Measurements from ENCODE around the gene IPO9. TPM values are rescaled to one million over a fixed set of nuclear protein-coding genes. Genes with fewer than 3 reads are reported as not detected.

The IPO9 gene
- 19.0 and 28.4 TPM in 2 replicates for total RNA-seq
- polyA plus RNA-seq: 29.2 and 44.5 TPM in 2 replicates
- 31.8 and 46.4 TPM in 2 replicates for polyA plus RNA-seq (2012)
- 54.0 and 56.7 TPM in 2 replicates for polyA minus RNA-seq (ENCODE audit: low replicate concordance)

GRCh38 chr1:201828820-201829774 lies at the start of gene IPO9:
TSS of gene IPO9 (plus strand) at chr1:201829157. CDS start at chr1:201829210, 53 bp downstream.
- H3K4me2 ChIP-seq (ENCODE audit: extremely low read depth, insufficient read depth, low read length): peak within 1 kb of the TSS; percentile 89

GRCh38 chr1:201779351-201779880 lies 49.5 kb upstream of the IPO9 start:
- Histone ChIP-seq H2AFZ (ENCODE audit: low read length) (no peak overlapping the region), H4K20me1 (ENCODE audit: control insufficient read depth, extremely low read depth, insufficient read depth, low read length) (no peaks in the 10 kb centered on the region), H3K36me3 (ENCODE audit: control insufficient read depth, insufficient read depth, low read length) (peaks cover 24% of the 10 kb centered on the region), H3K4me2 (ENCODE audit: extremely low read depth, insufficient read depth, low read length) (no peak overlapping the region), H3K4me1 (ENCODE audit: control insufficient read depth, extremely low read depth, insufficient read depth, low read length) (peaks cover 4% of the 10 kb centered on the region), H3K9ac (ENCODE audit: insufficient read depth, low read length) (no peak overlapping the region), H3K79me2 (ENCODE audit: control insufficient read depth, insufficient read depth, low read length) (peaks cover 30% of the 10 kb centered on the region), H3K4me3 (replicated peaks in 1 of 4; ENCODE audit: control extremely low read depth in 1 of 4, insufficient read depth in 1 of 4, low read depth in 3 of 4, low read length in 4 of 4) (no peak overlapping the region), H3K9me3 (ENCODE audit: control insufficient read depth, insufficient read depth, low read depth, low read length) (no peaks in the 10 kb centered on the region), H3K27me3 (ENCODE audit: control insufficient read depth, insufficient read depth, low read length) (no peaks in the 10 kb centered on the region), H3K27ac (ENCODE audit: insufficient read depth, low read length) (no peak overlapping the region)
- DNase-seq (ENCODE audit: low read depth in 2 of 2): no peak
- TF ChIP-seq EZH2 (IDR thresholded peaks at IDR 0.05; ENCODE audit: low read length, missing control alignments) (no peak), CTCF (conservative IDR thresholded peaks at IDR 0.05 in 1 of 2, IDR thresholded peaks at IDR 0.05 in 1 of 2; ENCODE audit: low read depth in 1 of 2, low read length in 2 of 2) (no peak)

More at GRCh38 chr1:201828820-201829774, at the start of gene IPO9:
- peak; percentile 69 to 92 for TF ChIP-seq CTCF (conservative IDR thresholded peaks at IDR 0.05 in 1 of 2, IDR thresholded peaks at IDR 0.05 in 1 of 2; ENCODE audit: low read depth in 1 of 2, low read length in 2 of 2)
- TF ChIP-seq EZH2 (IDR thresholded peaks at IDR 0.05; ENCODE audit: low read length, missing control alignments): no peak
- Histone ChIP-seq H3K4me3 (replicated peaks in 1 of 4; ENCODE audit: control extremely low read depth in 1 of 4, insufficient read depth in 1 of 4, low read depth in 3 of 4, low read length in 4 of 4) (peak within 1 kb of the TSS; percentile 87 to 99 (median 96)), H3K9ac (ENCODE audit: insufficient read depth, low read length) (peak within 1 kb of the TSS; percentile 95), H2AFZ (ENCODE audit: low read length) (peak within 1 kb of the TSS; percentile 86), H3K9me3 (ENCODE audit: control insufficient read depth, insufficient read depth, low read depth, low read length) (no peaks in the 10 kb centered on the region), H3K4me1 (ENCODE audit: control insufficient read depth, extremely low read depth, insufficient read depth, low read length) (no peaks in the 10 kb centered on the region), H4K20me1 (ENCODE audit: control insufficient read depth, extremely low read depth, insufficient read depth, low read length) (no peaks in the 10 kb centered on the region), H3K27ac (ENCODE audit: insufficient read depth, low read length) (peak within 1 kb of the TSS; percentile 96), H3K79me2 (ENCODE audit: control insufficient read depth, insufficient read depth, low read length) (peaks cover 46% of the 10 kb centered on the region), H3K27me3 (ENCODE audit: control insufficient read depth, insufficient read depth, low read length) (no peaks in the 10 kb centered on the region), H3K36me3 (ENCODE audit: control insufficient read depth, insufficient read depth, low read length) (no peaks in the 10 kb centered on the region)
- DNase-seq (ENCODE audit: low read depth in 2 of 2): peak; percentile 86 to 93

- TF ChIP-seq CTCF (conservative IDR thresholded peaks at IDR 0.05 in 1 of 2, IDR thresholded peaks at IDR 0.05 in 1 of 2; ENCODE audit: low read depth in 1 of 2, low read length in 2 of 2): no peak
- TF ChIP-seq EZH2 (IDR thresholded peaks at IDR 0.05; ENCODE audit: low read length, missing control alignments): no peak
- Histone ChIP-seq H3K4me1 (ENCODE audit: control insufficient read depth, extremely low read depth, insufficient read depth, low read length) (peaks cover 4% of the 10 kb centered on the region), H3K4me2 (ENCODE audit: extremely low read depth, insufficient read depth, low read length) (no peak overlapping the region), H3K27ac (ENCODE audit: insufficient read depth, low read length) (no peak overlapping the region), H4K20me1 (ENCODE audit: control insufficient read depth, extremely low read depth, insufficient read depth, low read length) (no peaks in the 10 kb centered on the region), H3K27me3 (ENCODE audit: control insufficient read depth, insufficient read depth, low read length) (no peaks in the 10 kb centered on the region), H3K79me2 (ENCODE audit: control insufficient read depth, insufficient read depth, low read length) (peaks cover 21% of the 10 kb centered on the region), H3K9me3 (ENCODE audit: control insufficient read depth, insufficient read depth, low read depth, low read length) (no peaks in the 10 kb centered on the region), H3K36me3 (ENCODE audit: control insufficient read depth, insufficient read depth, low read length) (peaks cover 27% of the 10 kb centered on the region), H3K4me3 (replicated peaks in 1 of 4; ENCODE audit: control extremely low read depth in 1 of 4, insufficient read depth in 1 of 4, low read depth in 3 of 4, low read length in 4 of 4) (no peak overlapping the region), H2AFZ (ENCODE audit: low read length) (no peak overlapping the region), H3K9ac (ENCODE audit: insufficient read depth, low read length) (no peak overlapping the region)
- no peak for DNase-seq (ENCODE audit: low read depth in 2 of 2)
These were observed 48.0 kb upstream of the IPO9 start for GRCh38 chr1:201780952-201781351.
